Chondrocyte (in vitro differentiated cells): Measurements from ENCODE around the gene SEC14L3. TPM values are rescaled to one million over a fixed set of nuclear protein-coding genes. Genes with fewer than 3 reads are reported as not detected.

Source experiments
- DNase-seq: peaks from one replicate; pipeline ENCODE4 v3.0.0; 2021; ENCODE audit warnings: mixed read lengths, low spot score
- H3K27ac Mint-ChIP-seq: one replicate; pipeline ENCODE4 v1.8.0; 2021; ENCODE audit warnings: mild to moderate bottlenecking, moderate library complexity, mixed read lengths; ENCODE audit not compliant: unreplicated experiment
- H3K27me3 Mint-ChIP-seq: 2 replicates; pipeline ENCODE4 v1.8.0; 2021; ENCODE audit warnings: low read depth, mixed read lengths
- H3K36me3 Mint-ChIP-seq: 2 replicates; pipeline ENCODE4 v1.8.0; 2021; ENCODE audit warnings: low read depth, mixed read lengths
- H3K4me1 Mint-ChIP-seq: 2 replicates; pipeline ENCODE4 v1.8.0; 2021; ENCODE audit warnings: low read depth, mild to moderate bottlenecking, mixed read lengths
- H3K4me3 Mint-ChIP-seq: one replicate; pipeline ENCODE4 v1.8.0; 2021; ENCODE audit warnings: mild to moderate bottlenecking, moderate library complexity, mixed read lengths; ENCODE audit not compliant: unreplicated experiment
- H3K9me3 Mint-ChIP-seq: 2 replicates; pipeline ENCODE4 v1.8.0; 2021; ENCODE audit warnings: low read depth, mixed read lengths
- total RNA-seq: library from RNA; stranded (reverse); gene quantifications from 3 replicates; pipeline ENCODE4 v1.2.1, GENCODE V29; 2021
- TF ChIP-seq, protein P1 (sequence below): fragments of 200-600 bp; sonication (generic); IDR thresholded peaks from 2 replicates; pipeline ENCODE4 v1.5.0; 2021; ENCODE audit warnings: antibody characterized with exemption, mild to moderate bottlenecking, moderate library complexity

The SEC14L3 gene
- total RNA-seq, 1 donor from 2014 or later = not detected

DNA sequence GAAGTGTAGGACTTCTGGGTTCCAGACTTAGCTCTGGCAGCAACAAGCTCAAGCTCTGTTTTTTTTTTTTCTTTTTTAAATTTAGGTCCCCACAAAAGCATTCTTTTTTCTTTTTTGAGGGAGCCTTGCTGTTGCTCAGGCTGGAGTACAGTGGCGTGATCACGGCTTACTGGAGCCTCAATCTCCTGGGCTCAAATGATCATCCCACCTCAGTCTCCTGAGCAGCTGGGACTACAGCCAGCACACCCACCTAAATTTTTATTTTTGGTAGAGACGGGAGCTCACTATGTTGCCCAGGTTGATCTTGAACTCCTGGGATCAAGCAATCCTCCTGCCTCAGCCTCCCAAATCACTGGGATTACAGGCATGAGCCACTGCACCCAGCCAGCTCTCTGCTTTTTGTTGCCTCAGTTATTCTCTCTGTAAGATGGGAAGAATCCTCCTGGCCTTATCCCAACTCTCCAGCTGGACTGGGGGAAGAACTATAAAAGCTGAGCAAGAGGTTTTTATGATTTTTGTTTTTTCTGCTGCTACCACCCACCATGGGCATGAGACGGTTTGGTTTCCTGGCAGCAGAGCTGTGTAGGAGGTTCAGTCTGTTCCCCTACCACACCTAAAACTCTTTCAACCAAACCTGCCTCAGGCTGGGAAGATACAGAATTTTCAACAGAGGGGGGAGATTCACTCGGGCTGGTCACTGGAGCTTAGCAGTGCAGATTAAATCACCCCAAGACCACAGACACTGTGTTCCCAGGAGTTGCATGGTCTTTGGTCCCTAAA is 57.9 kb downstream of the SEC14L3 start:
- Mint-ChIP-seq H3K27me3 (no peaks in the 10 kb centered on the region), H3K9me3 (no peaks in the 10 kb centered on the region), H3K27ac (no peak overlapping the region), H3K4me3 (no peak overlapping the region), H3K36me3 (peaks cover 26% of the 10 kb centered on the region), H3K4me1 (peaks cover 24% of the 10 kb centered on the region)
- DNase-seq = no peak
- TF ChIP-seq, protein P1, sequence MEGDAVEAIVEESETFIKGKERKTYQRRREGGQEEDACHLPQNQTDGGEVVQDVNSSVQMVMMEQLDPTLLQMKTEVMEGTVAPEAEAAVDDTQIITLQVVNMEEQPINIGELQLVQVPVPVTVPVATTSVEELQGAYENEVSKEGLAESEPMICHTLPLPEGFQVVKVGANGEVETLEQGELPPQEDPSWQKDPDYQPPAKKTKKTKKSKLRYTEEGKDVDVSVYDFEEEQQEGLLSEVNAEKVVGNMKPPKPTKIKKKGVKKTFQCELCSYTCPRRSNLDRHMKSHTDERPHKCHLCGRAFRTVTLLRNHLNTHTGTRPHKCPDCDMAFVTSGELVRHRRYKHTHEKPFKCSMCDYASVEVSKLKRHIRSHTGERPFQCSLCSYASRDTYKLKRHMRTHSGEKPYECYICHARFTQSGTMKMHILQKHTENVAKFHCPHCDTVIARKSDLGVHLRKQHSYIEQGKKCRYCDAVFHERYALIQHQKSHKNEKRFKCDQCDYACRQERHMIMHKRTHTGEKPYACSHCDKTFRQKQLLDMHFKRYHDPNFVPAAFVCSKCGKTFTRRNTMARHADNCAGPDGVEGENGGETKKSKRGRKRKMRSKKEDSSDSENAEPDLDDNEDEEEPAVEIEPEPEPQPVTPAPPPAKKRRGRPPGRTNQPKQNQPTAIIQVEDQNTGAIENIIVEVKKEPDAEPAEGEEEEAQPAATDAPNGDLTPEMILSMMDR = no peak

DNA sequence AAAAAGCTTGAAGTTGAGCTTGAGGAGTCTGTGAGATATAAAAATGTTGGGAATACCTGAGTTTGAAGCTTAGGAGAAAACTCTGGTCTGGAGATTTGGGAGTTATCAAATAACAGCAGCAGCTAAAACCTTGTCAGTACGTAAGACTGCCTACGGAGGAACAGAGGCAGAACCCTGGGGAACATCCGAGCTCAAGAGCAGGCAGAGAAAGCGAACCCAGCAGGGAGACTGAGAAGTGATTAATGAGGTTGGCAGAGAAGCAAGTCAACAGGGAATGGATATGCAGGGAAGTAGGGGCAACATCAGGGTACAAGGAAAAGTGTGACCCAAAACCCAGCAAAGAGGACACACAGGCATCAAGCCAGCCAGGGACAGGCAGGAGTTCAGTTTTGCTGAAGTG is 58.8 kb downstream of the SEC14L3 start:
- Mint-ChIP-seq H3K4me1 (peaks cover 32% of the 10 kb centered on the region), H3K27me3 (no peaks in the 10 kb centered on the region), H3K9me3 (no peaks in the 10 kb centered on the region), H3K36me3 (peaks cover 26% of the 10 kb centered on the region), H3K4me3 (no peak overlapping the region), H3K27ac (peak overlapping the region; percentile 57)
- TF ChIP-seq, protein P1 = no peak
- no peak for DNase-seq

DNA sequence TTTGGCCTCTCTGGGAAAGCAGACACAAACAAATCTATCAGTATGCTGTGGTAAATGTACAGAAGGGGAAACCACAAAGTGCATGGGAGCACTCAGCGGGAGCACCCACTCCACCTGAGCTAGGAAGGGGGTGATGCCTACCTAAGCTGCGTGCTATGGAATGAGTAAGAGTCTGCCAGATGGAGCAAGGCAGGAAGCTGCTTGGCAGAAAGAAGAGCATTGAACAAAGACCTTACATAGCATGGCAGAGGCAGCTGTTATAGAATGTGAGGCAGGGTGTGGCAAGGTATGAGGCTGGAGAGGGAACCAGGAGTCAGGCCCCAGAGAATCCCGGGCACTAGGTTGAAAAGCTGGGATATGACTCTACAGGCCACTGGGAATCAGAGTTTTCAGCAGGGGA is 60.0 kb downstream of the SEC14L3 start:
- H3K27me3 Mint-ChIP-seq = no peaks in the 10 kb centered on the region
- H3K27ac Mint-ChIP-seq = no peak overlapping the region
- peaks cover 28% of the 10 kb centered on the region for H3K36me3 Mint-ChIP-seq
- TF ChIP-seq, protein P1 = no peak
- H3K4me1 Mint-ChIP-seq = peaks cover 32% of the 10 kb centered on the region
- H3K4me3 Mint-ChIP-seq = no peak overlapping the region
- no peak for DNase-seq
- H3K9me3 Mint-ChIP-seq = no peaks in the 10 kb centered on the region

Other genes with a start within 250 kb of the SEC14L3 start
- 18.9 to 21.5 TPM (median 21.3 TPM) in 3 replicates for gene LIF, start 225.3 kb downstream of the SEC14L3 start, total RNA-seq
- gene OSM, start 205.2 kb downstream of the SEC14L3 start, total RNA-seq = not detected in 3 replicates
- gene CASTOR1, start 182.5 kb downstream of the SEC14L3 start, total RNA-seq = 12.1 to 18.9 TPM (median 17.0 TPM) in 3 replicates
- 24.3 to 28.0 TPM (median 26.9 TPM) in 3 replicates for gene TBC1D10A, start 145.1 kb downstream of the SEC14L3 start, total RNA-seq
- gene SF3A1, start 115.1 kb downstream of the SEC14L3 start, total RNA-seq = 110 to 127 TPM (median 115 TPM) in 3 replicates
- gene CCDC157, start 115.0 kb downstream of the SEC14L3 start, total RNA-seq = 2.1 to 3.1 TPM (median 2.3 TPM) in 3 replicates
- 35.2 to 36.2 TPM (median 36.0 TPM) in 3 replicates for gene RNF215, start 84.6 kb downstream of the SEC14L3 start, total RNA-seq
- gene SEC14L2, start 75.0 kb downstream of the SEC14L3 start, total RNA-seq = 15.5 to 39.5 TPM (median 15.6 TPM) in 3 replicates
- gene MTFP1, start 46.2 kb downstream of the SEC14L3 start, total RNA-seq = 9.3 to 12.7 TPM (median 12.1 TPM) in 3 replicates
- gene SEC14L4, start 33.7 kb upstream of the SEC14L3 start, total RNA-seq = not detected in 3 replicates
- 0.77 to 2.0 TPM (median 1.2 TPM) in 3 replicates for gene SEC14L6, start 74.7 kb upstream of the SEC14L3 start, total RNA-seq
- 0.82 to 3.9 TPM (median 2.8 TPM) in 3 replicates for gene GAL3ST1, start 102.6 kb upstream of the SEC14L3 start, total RNA-seq
- gene PES1, start 119.9 kb upstream of the SEC14L3 start, total RNA-seq = 53.6 to 61.7 TPM (median 56.4 TPM) in 3 replicates
- 10.4 to 14.9 TPM (median 11.5 TPM) in 3 replicates for gene TCN2, start 135.2 kb upstream of the SEC14L3 start, total RNA-seq
- 5.3 to 7.9 TPM (median 7.6 TPM) in 3 replicates for gene SLC35E4, start 163.8 kb upstream of the SEC14L3 start, total RNA-seq
- gene DUSP18, start 195.9 kb upstream of the SEC14L3 start, total RNA-seq = 7.6 to 9.4 TPM (median 9.0 TPM) in 3 replicates
- gene OSBP2, start 222.9 kb upstream of the SEC14L3 start, total RNA-seq = 1.9 to 3.6 TPM (median 2.4 TPM) in 3 replicates